ENCODE data around the gene HORMAD2.

DNA sequence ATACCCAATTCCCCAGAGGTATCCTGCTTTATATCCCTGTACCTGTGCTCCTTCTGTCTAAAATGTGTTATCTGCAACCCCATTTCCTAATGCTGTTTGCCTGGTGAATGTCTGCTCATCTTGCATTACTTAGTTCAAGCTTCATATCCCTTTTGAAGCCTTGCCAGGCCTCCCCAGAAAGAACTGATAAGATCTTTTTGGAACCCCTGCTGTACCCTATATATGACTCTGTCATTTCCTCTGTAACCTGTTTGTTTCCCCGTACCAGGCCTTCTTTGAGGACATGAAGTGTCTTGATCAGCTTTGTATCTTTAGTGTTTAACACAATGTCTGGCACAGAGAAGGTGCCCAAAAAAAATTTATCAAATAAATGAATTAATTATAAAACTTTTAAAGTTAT, 88.7 kb downstream of the HORMAD2 start:
- TF ChIP-seq, protein P1, sequence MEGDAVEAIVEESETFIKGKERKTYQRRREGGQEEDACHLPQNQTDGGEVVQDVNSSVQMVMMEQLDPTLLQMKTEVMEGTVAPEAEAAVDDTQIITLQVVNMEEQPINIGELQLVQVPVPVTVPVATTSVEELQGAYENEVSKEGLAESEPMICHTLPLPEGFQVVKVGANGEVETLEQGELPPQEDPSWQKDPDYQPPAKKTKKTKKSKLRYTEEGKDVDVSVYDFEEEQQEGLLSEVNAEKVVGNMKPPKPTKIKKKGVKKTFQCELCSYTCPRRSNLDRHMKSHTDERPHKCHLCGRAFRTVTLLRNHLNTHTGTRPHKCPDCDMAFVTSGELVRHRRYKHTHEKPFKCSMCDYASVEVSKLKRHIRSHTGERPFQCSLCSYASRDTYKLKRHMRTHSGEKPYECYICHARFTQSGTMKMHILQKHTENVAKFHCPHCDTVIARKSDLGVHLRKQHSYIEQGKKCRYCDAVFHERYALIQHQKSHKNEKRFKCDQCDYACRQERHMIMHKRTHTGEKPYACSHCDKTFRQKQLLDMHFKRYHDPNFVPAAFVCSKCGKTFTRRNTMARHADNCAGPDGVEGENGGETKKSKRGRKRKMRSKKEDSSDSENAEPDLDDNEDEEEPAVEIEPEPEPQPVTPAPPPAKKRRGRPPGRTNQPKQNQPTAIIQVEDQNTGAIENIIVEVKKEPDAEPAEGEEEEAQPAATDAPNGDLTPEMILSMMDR (IDR thresholded peaks at IDR 0.05) = no peak
- no peak for TF ChIP-seq POLR2A (IDR thresholded peaks at IDR 0.05)

Measured in thyroid gland (tissue), 4 donors.